Transverse colon (tissue), 3 donors: ENCODE data around the gene PABPC3.

Source experiments
- POLR2A ChIP-seq: fragments of 450-650 bp; IDR thresholded peaks from one replicate; pipeline ENCODE4 v1.6.1; 2016; ENCODE audit warnings: antibody characterized with exemption, mild to moderate bottlenecking, moderate library complexity
- POLR2AphosphoS5 ChIP-seq, 3 donors: sonication (generic); formaldehyde crosslinking; IDR thresholded peaks; one replicate each; pipeline ENCODE4 v1.6.1; 2016; ENCODE audit warnings: antibody characterized with exemption in 3 of 3

- TF ChIP-seq POLR2AphosphoS5 (IDR thresholded peaks at IDR 0.05) (no peak), POLR2A (no peak)
Observed at GRCh38 chr13:25130944-25131343, 35.0 kb downstream of the PABPC3 start.
